ENCODE measurements around the gene PLEKHA4. TPM values are rescaled to one million over a fixed set of nuclear protein-coding genes. Genes with fewer than 3 reads are reported as not detected.

Gene PLEKHA4
- total RNA-seq = 10 to 100 TPM; 26.6 to 34.1 TPM

GRCh38 chr19:48868114-48868886 lies at the start of gene PLEKHA4:
Gene PLEKHA4 (minus strand): TSS chr19:48868617. CDS start chr19:48867620, 997 bp downstream.

GRCh38 chr19:48899781-48900476 lies 31.5 kb upstream of the PLEKHA4 start, which contains the start of gene NUCB1:
Gene NUCB1 (plus strand): TSS chr19:48900312. CDS start chr19:48900797, 485 bp downstream.

GRCh38 chr19:48872182-48872883 lies 3.9 kb upstream of the PLEKHA4 start, which contains the start of gene PPP1R15A:
Gene PPP1R15A (plus strand): TSS chr19:48872421. CDS start chr19:48873234, 813 bp downstream.

GRCh38 chr19:48836089-48837017 lies 32.1 kb downstream of the PLEKHA4 start, which contains the start of gene HSD17B14:
Gene HSD17B14 (minus strand): TSS chr19:48836491. CDS start chr19:48836411, 80 bp downstream.

Small RNA genes lying within 50 kb of the gene (small RNA-seq; reads per million reads assigned to genes)
- 0 reads per million in 2 donors for gene RNU6-317P

Other genes starting within 250 kb of the PLEKHA4 start
- gene RPL18, start 249.4 kb downstream of the PLEKHA4 start, total RNA-seq = 1,000 to 10,000 TPM in 1 of 2 donors, 100 to 1,000 TPM in 1; 840 to 1,494 TPM
- 10 to 100 TPM; 12.7 to 15.1 TPM for gene SPHK2, start 249.1 kb downstream of the PLEKHA4 start, total RNA-seq
- 10 to 100 TPM in 1 of 2 donors, 1 to 10 TPM in 1; 9.3 to 13.1 TPM for gene DBP, start 231.2 kb downstream of the PLEKHA4 start, total RNA-seq
- gene CA11, start 222.4 kb downstream of the PLEKHA4 start, total RNA-seq = 1 to 10 TPM in 1 of 2 donors, under 1 TPM in 1; 0.67 to 1.4 TPM
- under 1 TPM; under 0.01 to 0.69 TPM for gene NTN5, start 195.6 kb downstream of the PLEKHA4 start, total RNA-seq
- under 1 TPM in 1 of 2 donors, not detected in 1; under 0.01 TPM for gene FUT2, start 172.6 kb downstream of the PLEKHA4 start, total RNA-seq
- 1 to 10 TPM in 1 of 2 donors, under 1 TPM in 1; 0.33 to 1.0 TPM for gene MAMSTR, start 148.9 kb downstream of the PLEKHA4 start, total RNA-seq
- 10 to 100 TPM in 1 of 2 donors, 1 to 10 TPM in 1; 3.0 to 26.8 TPM for gene RASIP1, start 128.0 kb downstream of the PLEKHA4 start, total RNA-seq
- gene IZUMO1, start 121.7 kb downstream of the PLEKHA4 start, total RNA-seq = under 1 TPM; 0.33 to 0.34 TPM
- 1 to 10 TPM in 1 of 2 donors, under 1 TPM in 1; 0.34 to 1.7 TPM for gene FUT1, start 116.0 kb downstream of the PLEKHA4 start, total RNA-seq
- gene FGF21, start 113.1 kb downstream of the PLEKHA4 start, total RNA-seq = not detected
- gene BCAT2, start 57.6 kb downstream of the PLEKHA4 start, total RNA-seq = 10 to 100 TPM; 11.7 to 29.0 TPM
- 1 to 10 TPM; 4.1 to 4.7 TPM for gene HSD17B14, start 32.1 kb downstream of the PLEKHA4 start, total RNA-seq
- 10 to 100 TPM; 30.6 to 45.0 TPM for gene PPP1R15A, start 3.8 kb upstream of the PLEKHA4 start, total RNA-seq
- gene TULP2, start 30.1 kb upstream of the PLEKHA4 start, total RNA-seq = under 1 TPM in 1 of 2 donors, not detected in 1; 0.34 TPM
- 100 to 1,000 TPM; 174 to 185 TPM for gene NUCB1, start 31.7 kb upstream of the PLEKHA4 start, total RNA-seq
- 1 to 10 TPM in 1 of 2 donors, under 1 TPM in 1; 0.33 to 1.0 TPM for gene DHDH, start 65.1 kb upstream of the PLEKHA4 start, total RNA-seq
- gene BAX, start 86.3 kb upstream of the PLEKHA4 start, total RNA-seq = 10 to 100 TPM; 53.3 to 59.9 TPM
- gene FTL, start 96.7 kb upstream of the PLEKHA4 start, total RNA-seq = 1,000 to 10,000 TPM; 2,131 to 3,816 TPM
- 10 to 100 TPM; 56.4 to 70.3 TPM for gene GYS1, start 124.7 kb upstream of the PLEKHA4 start, total RNA-seq
- 100 to 1,000 TPM; 182 to 358 TPM for gene RUVBL2, start 125.3 kb upstream of the PLEKHA4 start, total RNA-seq
- gene LHB, start 148.5 kb upstream of the PLEKHA4 start, total RNA-seq = under 1 TPM in 1 of 2 donors, not detected in 1; 0.69 TPM
- gene CGB3, start 155.7 kb upstream of the PLEKHA4 start, total RNA-seq = not detected
- not detected for gene CGB2, start 163.3 kb upstream of the PLEKHA4 start, total RNA-seq
- gene CGB1, start 168.3 kb upstream of the PLEKHA4 start, total RNA-seq = not detected
- gene CGB5, start 175.2 kb upstream of the PLEKHA4 start, total RNA-seq = not detected
- not detected for gene CGB8, start 180.5 kb upstream of the PLEKHA4 start, total RNA-seq
- under 1 TPM; 0.33 to 0.34 TPM for gene CGB7, start 189.1 kb upstream of the PLEKHA4 start, total RNA-seq
- not detected for gene NTF4, start 196.2 kb upstream of the PLEKHA4 start, total RNA-seq
- not detected for gene KCNA7, start 204.1 kb upstream of the PLEKHA4 start, total RNA-seq
- 100 to 1,000 TPM; 132 to 144 TPM for gene SNRNP70, start 216.8 kb upstream of the PLEKHA4 start, total RNA-seq
- gene LIN7B, start 245.8 kb upstream of the PLEKHA4 start, total RNA-seq = 1 to 10 TPM; 5.9 to 7.0 TPM